Measurements from ENCODE around the gene PPIP5K2.
A peak's percentile ranks its signal among the peaks of the same experiment; 100 is the strongest.
"Not testable (repeated sequence)": the region's sequence is repeated elsewhere in the genome, so short reads cannot be mapped to it uniquely, and the experiment has no call there.

The PPIP5K2 gene

DNA sequence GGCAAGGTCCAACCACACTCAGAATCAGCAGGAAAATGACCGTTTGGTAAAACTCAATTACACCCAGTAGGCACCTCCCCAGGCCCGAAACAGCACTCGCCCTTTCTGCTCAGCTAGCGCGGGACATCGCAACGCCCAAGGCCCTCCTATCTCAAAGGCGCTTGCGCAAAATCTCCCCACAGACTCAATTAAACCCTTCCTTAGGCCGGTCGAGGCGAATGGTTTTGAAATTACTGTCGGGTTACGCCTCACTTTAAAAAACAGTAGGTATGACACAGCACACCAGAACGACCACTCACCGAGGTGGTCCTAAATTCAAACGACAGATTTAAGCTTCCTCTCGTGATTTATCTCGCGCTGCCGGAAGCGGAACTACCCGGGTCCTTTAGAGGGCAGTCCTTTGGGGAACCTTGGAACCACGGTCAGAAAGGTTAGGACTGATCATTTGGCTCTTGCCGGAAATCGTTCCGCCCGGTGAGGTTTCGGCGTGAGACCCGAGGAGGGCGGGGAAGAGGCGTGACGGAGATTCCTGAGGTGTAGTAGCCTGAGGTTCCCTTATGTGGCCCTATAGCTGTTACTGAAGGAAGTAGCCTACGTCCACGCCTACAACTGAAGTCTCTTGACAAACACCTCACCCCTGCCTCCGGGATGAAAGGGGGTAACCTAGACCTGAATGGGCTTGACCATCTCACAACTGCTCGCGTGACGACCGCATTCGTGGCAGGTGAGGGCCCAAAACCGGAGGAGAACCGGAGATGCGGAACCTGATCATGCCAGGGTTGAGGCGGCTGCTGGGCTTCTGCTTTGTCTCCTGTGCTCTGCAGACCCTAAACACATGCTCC lies at the start of gene PPIP5K2, which contains the start of gene GIN1:
TSS of gene PPIP5K2 (plus strand) at position 537 of the 842 bp plus-strand sequence. CDS start 9,289 bp downstream, outside the sequence.
TSS of gene GIN1 (minus strand) at position 374 of the 842 bp plus-strand sequence. CDS start 11,431 bp downstream, outside the sequence.
- DNase-seq (ENCODE audit: low spot score) = peak; percentile 99

DNA sequence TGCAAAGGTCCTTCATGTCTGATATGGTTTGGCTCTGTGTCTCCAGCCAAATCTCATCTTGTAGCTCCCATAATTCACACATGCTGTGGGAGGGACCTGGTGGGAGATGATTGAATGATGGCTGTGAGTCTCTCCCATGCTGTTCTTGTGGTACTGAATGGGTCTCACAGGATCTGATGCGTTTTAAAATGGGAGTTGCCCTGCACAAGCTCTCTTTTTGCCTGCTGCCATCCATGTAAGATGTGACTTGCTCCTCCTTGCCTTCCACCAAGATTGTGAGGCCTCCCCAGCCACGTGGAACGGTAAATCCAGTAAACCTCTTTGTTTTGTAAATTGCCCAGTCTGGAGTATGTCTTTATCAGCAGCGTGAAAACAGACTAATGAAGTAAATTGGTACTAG lies 46.6 kb upstream of the PPIP5K2 start:
- DNase-seq (ENCODE audit: low spot score) = not testable (repeated sequence)

DNA sequence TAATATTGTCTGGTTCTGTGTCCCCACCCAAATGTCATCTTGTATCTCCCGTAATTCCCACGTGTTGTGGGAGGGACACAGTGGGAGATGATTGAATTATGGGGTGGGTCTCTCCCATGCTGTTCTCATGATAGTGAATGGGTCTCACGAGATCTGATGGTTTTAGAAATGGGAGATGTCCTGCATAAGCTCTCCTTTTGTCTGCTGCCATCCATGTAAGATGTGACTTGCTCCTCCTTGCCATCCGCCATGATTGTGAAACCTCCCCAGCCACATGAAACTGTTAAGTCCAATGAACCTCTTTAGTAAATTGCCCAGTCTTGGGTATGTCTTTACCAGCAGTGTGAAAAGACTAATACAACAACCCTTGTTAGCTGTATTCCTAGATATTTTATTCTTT lies 44.7 kb upstream of the PPIP5K2 start:
- no peak for DNase-seq (ENCODE audit: low spot score)

DNA sequence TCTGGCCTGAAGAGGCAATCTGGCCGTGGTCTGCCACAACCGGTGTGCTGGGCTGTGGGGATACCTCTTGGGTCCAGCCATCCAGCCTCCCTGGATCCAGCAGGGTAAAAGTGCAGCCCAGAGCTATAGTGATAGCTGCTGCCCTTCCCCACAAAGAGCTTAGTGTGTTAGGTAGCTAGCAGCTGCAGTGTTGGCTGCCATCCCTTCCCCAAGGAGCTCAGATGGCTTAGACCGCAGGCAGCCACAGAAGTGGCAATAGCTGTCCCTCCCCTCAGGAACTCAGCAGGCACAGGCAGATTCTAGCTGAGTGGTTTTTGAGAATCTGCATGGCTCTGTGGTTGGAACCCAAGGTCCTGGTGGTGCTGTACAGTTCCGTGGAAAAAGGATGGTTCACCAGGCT lies 40.3 kb upstream of the PPIP5K2 start:
- no peak for DNase-seq (ENCODE audit: low spot score)

DNA sequence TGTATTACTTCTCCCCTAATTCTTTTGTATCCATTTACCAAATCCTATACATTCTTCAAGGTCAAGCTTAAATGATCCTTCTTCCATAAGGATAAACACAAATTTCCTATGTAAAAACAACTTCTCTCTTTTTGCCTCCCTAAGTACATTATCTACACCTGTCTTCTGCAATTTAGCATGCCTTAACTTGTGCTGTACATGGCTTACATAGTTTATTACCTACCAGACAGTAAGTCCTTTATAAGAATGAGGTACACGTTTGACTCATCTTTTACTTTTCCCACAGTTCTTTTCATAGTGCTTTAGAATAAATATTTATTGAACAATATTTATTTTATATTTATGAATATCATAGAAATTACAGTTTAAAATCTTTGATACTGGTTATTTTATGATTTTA lies 33.6 kb upstream of the PPIP5K2 start:
- no peak for DNase-seq (ENCODE audit: low spot score)

DNA sequence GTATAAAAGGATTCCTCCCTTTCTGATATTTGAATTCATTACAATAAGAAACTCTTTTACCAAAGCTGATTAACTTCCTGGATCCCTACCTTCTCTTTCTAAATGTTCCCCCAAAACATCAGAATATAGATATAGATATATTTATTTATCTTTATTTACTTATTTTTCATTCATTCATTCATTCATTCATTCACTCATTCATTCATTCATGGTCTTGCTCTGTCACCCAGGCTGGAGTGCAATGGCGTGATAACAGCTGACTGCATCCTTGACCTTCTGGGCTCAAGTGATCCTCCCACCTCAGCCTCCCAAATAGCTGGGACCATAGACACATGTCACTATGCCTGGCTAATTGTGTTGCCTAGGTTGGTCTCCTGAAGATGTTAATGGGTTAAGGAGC lies 30.8 kb upstream of the PPIP5K2 start:
- DNase-seq (ENCODE audit: low spot score) = no peak

DNA sequence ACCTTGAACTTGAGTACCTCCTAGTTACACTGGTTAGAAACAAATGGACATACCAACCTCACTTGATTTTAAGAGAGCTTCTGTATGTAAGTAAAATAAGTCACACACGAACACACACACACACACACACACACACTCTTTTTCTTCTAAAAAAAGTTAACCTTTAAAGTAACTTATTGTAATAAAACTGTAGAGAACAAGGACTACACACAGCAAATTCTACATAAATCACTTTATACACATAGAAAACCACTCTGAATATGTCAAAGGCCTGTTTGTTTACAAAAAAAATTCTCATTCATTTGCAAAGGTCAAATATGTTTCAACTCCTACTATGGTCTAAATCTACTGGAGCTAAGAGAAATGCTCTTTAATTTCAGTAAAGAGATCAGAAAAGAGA lies 29.3 kb upstream of the PPIP5K2 start:
- no peak for DNase-seq (ENCODE audit: low spot score)

DNA sequence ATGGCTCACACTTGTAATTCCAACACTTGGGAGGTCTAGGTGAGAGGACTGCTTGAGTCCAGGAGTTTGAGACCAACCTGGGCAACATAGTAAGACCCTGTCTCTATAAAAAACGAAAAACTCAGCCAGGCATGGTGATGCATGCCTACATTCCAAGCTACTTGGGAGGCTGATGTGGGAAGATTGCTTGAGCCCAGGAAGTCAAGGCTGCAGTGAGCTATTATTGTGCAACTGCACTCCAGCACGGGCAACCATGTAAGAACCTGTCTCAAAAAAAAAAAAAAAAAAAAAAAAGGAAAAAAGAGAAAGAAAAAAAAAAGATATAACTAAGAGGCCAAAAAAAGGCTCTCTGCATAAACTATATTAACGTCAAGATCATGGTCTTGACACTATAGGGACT lies 27.4 kb upstream of the PPIP5K2 start:
- no peak for DNase-seq (ENCODE audit: low spot score)

DNA sequence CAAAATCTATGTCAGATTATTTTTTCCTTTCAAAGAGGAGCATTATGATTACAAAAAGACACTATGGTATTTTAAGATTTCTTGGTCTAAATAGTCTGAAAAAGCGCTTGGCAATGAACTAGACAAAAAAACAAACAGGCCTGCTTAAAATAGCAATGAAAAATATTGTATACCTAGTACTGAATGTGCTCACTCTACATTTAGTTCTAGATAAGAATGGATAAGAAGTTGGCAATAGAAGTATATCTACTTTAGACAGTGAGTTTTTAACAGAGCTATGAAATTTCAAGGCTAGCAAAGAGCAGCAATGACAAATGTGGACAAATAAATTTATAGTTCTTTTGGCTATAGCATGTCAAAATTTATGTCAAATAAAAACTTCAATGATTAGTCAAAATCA lies 26.4 kb upstream of the PPIP5K2 start:
- no peak for DNase-seq (ENCODE audit: low spot score)

DNA sequence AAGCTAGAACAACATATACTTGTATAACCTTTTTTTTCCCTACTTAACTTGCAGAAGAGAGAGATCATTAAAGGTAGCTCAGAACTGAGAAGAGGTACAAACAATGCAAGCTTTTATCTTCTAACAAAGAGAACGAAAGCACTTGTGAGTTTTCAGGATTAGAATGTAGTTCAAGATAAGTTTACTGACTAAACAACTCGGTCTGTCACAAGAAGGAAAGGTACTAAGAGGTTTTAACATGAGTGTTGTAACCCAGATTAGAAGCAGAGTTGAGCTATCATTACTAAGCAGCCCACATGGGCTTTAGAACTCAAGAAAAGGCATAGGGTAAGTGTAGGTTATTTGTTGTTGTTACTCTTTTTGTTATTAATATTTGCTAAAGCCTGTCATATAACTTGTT lies 25.4 kb upstream of the PPIP5K2 start:
- no peak for DNase-seq (ENCODE audit: low spot score)

DNA sequence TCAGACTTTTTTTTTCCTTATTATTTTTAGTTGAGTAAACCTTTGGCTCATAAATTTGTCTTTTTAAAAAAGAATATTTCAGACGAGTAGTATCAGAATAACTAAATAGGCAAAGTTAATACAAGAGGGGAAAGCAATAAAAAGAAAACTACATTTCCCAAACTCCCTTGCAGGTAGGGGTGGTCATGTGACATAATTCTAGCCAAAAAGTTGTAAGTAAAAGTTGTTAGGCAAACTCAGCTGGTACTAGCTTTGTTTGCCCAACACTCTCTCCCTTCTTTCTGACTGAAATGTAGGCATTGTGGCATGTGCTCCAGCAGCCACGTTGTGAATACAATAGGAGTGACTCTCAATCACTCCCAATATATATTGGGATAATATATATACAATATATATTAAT lies 21.1 kb upstream of the PPIP5K2 start:
- no peak for DNase-seq (ENCODE audit: low spot score)

DNA sequence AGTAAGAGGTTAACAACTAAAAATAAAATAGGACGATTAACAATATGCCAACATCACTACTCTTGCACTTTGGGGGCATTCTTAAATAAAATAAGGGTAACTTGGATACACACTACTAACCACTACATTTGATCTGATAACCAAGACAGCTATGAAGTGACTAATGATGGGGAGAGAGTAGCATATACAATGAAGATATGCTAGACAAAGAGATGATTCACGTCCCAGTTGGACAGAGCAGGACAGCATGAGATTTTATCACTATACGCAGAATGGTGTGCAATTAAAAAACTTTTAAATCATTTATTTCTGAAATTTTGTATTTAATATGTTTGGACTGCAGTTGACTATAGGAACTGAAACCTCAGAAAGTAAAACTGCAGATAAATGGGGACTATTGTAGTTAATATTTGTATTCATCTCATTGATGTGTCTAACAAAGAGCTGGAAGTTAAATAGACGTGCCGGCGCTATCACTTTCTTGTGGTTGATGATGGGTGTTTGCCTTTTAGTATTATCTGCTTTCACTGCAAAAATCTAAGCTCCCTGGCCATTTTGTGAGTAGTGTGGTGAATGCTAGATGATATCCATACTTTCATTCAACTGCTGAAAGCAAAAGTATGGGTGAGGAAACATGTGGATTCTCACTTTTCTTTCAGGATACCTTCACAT lies 18.9 kb upstream of the PPIP5K2 start:
- no peak for DNase-seq (ENCODE audit: low spot score)

DNA sequence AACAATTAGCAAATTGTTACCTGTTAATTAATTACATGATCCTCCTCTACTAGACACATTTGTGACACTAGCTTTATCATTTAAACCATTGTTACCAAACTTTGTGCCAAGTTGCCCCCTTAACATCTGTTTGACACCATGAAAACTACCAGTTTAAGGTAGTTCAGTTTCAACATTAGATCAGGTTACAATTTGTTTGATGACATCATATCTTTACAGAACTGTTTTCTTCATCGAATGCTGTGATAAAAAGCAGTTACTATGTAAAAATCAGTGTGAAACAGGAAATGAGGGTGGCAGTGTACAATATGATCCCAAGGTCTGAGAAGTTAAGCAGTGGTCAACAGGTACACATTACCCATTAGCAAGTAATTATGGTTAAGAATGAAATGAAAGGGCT lies 17.9 kb upstream of the PPIP5K2 start:
- no peak for DNase-seq (ENCODE audit: low spot score)

DNA sequence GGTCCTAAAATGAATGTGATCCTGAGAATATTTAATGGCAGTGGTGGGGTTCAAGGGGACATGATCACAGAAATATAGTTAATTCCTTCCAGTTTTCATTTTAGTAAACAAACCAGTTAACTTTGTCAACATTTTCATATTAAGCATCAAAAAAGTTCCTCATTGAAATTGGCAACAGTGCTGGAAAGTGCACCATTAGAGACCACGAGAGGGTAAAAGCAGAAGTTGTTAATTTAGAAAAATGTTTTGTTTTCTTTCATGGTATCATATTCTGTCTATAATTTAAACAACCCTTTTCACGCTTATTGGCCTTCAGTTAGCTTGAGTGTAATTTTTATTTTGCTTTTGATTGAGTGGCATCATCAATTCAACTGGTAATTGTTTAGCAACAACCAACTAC lies 12.0 kb upstream of the PPIP5K2 start:
- DNase-seq (ENCODE audit: low spot score) = no peak

DNA sequence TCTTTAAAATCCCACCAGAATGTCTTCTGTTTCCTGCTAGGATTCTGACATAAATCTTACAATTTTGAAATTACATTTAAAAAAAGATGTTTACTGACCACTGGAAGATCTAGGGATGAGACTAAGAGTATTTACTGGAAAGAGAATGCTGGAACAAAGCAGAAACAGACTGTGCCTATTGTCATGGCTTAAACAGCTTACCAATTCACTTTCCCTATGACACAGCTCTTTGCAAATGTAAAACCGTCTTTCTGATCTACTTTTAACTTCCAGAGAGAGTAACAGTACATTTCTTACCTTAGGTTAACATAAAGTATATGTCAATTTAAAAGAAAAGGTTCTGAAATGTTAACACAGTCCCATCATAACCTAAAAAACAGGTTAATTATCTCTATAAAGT lies 10.8 kb upstream of the PPIP5K2 start:
- no peak for DNase-seq (ENCODE audit: low spot score)

DNA sequence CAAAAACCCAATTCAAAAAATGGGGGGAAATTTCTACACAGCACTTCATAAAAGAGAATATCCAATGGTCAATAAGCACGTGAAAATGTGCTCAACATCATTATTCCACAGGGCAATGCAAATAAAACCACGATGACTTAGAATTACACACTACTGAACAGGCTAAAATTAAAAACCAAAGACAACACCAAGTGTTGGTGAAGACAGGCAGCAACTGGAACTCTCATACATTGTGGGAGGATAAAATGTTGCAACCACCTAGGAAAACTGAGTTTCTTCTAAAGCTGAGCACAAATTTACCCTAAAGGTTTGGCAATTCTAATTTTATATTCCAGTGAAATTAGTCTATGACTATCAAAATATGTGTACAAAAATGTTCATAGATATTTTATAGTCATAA lies 9.7 kb upstream of the PPIP5K2 start:
- DNase-seq (ENCODE audit: low spot score) = no peak

DNA sequence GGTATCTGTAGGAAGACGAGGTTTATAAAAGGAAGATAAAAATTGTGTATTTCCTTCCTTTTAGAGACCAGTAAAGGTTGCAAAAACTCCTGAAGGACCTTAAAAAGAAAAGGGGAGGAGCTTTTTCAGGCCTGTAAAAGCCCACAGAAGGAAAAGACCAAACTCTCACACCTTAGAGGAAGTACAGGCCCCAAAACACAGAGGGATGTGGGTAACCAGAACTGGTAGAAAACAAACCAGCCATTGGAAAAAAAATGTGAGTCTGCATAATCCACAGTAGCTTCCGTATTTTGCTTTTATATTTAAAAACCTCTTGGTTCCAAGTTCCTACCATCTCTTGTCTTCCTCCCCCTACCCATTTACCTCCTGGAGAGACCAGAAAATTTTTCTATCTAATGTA lies 8.6 kb upstream of the PPIP5K2 start:
- DNase-seq (ENCODE audit: low spot score) = peak; percentile 25

DNA sequence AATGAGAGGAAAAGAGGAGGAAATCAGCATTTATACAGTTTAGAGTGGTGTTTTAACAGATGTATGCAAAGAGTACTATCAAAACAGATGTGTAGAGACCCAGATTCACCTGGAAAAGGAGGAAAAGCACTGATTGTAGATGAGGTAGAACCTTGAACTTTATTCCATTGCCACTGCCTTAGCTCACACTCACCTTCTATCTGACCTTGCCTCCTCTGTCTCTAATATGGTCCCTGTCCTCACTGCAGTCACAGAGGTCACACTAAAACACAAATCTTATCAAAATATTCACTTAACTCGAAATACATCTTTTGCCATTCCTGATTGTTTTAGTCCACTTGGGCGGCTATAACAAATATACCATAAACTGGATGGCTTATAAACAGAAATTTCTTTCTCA lies 7.2 kb upstream of the PPIP5K2 start:
- no peak for DNase-seq (ENCODE audit: low spot score)

DNA sequence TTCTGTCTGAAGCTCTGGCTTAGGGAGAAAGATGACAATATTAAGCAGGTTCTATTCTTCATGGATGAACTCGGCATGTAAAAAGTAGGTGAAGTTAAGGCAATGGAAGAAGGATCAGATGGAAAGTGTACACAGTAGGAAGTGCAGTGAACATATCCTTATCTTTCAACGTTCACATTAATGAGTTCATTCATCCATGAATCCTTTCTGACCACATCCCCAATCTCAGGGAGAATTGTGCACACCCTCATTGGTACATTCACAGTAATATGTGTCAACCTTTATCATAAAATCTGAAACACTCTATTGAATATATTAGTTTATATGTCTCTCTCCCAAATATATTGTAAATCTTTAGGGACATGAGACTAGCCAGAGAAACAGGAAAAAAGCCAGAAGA lies 5.7 kb upstream of the PPIP5K2 start:
- DNase-seq (ENCODE audit: low spot score) = no peak

DNA sequence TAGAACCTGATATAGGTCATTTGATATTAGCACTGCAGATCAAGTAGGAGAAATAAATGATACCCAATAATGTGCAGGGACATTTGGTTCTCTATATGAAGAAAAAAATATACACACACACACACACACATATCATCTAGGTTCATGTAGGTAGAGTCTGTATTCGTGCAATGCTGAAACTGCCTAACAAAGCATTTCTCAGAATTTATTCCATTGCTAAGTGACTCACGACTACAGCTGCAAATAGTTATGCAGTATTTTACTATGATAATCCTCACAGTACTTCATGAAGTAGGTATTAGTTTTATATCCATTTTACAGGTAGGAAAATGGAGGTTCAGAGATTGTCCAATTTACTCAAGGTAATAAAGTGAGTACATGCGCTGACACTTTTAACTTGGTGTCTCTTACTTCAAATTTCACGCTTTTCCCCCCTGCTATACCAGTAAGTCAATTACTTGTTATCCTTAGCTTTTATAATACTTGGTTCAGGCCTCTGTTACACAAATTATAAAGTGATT lies 2.6 kb upstream of the PPIP5K2 start:
- peak; percentile 15 for DNase-seq (ENCODE audit: low spot score)

DNA sequence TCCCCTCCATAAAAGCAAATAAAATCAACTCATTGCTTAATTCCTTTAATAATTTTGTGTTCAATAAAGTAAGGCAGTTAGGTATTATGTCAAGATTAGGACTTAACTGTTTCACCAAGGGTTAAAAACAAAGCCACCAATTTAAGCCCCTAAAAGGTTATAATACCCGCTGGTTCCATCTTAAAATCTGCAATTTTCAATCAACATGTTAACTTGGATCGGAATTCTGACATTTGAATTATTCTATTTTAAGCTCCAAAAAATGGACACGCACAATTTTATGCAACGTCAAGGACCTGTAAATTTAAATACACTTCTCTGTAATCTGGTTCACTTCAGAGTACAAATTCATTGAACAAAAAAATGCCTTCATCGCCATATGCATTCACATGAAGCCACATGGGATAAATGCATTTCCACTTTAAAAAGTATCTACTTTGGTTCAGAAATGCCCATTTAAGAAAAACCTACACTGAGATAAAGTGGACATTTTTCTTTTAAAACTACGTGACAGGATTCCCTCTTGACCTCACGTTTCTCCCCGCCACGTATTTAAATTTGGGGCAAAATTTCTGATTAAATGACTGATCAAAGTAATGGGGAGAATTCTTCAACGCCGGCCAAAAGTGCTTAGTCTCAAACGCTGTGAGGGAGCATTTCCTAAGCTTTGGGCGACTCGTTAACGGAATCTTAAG lies 884 bp upstream of the PPIP5K2 start:
- peak; percentile 14 for DNase-seq (ENCODE audit: low spot score)

DNA sequence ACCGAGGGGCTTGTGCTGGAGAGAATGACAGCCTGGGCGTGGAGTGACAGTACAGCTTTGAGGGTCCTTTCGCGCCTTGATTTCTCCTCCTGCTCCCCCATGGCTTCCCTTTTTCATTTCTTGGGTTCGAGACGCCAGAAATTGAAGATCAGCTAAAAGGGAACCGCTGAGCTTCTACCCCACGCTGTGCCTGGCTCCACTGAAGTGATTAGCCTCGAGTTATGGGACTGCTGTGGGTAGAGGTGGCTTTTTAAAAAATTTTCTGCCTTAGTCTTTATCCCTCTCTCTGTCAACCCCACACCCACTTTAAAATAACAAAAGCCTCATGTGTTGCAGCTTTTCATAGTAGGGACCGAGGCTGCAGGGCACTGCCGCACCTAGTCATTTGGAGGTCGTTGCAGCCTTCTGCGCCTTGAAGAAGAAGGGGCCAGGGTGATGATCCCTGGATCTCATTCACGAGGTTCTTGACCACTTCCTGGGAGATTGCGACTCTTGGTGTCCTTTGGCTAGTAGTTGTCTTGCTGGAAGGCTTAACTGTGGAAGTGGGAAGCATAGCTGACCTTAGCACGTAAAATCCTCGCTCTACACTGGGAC lies 603 bp downstream of the PPIP5K2 start:
- no peak for DNase-seq (ENCODE audit: low spot score)
